Testis (tissue), 2 donors: ENCODE results near the gene HOXA1.

Experiments
- CTCF ChIP-seq, 3 experiments: fragments of 450-650 bp in 2 of 3; fragments of 200-600 bp in 1 of 3; sonication (generic) in 1 of 3; IDR thresholded peaks; one replicate each; pipeline ENCODE4 v1.5.1; 2016 to 2019; ENCODE audit warnings: antibody characterized with exemption in 3 of 3, mild to moderate bottlenecking in 2 of 3, moderate library complexity in 1 of 3
- POLR2A ChIP-seq: fragments of 450-650 bp; IDR thresholded peaks from one replicate; pipeline ENCODE4 v1.6.1; 2017; ENCODE audit warnings: antibody characterized with exemption, mild to moderate bottlenecking, moderate library complexity

DNA sequence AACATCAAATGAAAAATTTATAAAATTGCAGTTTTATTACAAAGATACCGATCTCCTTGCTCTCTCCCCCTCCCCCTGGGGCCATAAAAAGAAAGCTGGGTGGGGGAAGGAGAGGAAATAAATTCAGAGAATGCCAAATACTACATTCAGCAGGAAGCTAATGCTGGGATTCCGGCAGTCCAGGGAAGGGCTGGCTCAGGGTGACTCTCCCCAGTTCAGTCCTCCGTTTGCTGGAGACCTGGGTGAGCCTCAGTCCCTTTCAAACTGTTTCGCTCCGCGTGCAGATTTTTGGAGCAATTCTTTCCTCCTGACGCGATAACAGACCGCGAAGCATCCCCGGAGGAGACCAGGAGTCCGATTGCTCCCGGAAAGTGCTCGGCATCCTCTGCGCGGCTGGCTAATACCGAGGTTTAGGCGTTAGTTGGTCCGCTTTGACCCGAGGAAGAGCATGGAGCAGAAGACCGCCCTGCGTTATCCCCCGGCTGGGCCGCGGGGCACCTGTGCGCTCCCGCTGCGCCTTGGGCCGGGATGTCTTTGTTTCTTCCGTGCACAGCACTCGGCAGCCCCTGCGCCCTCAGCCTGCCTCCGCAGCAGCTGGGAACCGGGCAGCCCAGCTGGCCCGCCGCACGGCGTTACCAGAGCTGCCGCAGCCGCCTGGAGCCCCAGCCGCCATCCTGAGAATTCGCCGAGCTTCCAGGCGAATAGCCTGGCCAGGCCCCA, 10.5 kb upstream of the HOXA1 start:
- TF ChIP-seq CTCF (IDR thresholded peaks at IDR 0.05) (no peak), POLR2A (no peak)
